Activated CD8-positive, alpha-beta T cell treated with anti-CD3 and anti-CD28 coated beads for 36 hours (primary cell): ENCODE measurements around the gene FOXB1. TPM values are rescaled to one million over a fixed set of nuclear protein-coding genes. Genes with fewer than 3 reads are reported as not detected.

Experiments used
- ATAC-seq: fragments of 200-7000 bp; cut with Tn5 transposase; one replicate; pipeline ENCODE4 v1.10.0; 2021; ENCODE audit warnings: mild to moderate bottlenecking, moderate library complexity
- CTCF ChIA-PET: fragments of 350-600 bp; sonication (Branson Sonifier 250); formaldehyde crosslinking; loops from one replicate; lab custom pipeline; 2021; ENCODE audit warnings: antibody characterized with exemption; lab: Charles Lee
- POLR2A ChIA-PET: fragments of 350-600 bp; sonication (Branson Sonifier 250); formaldehyde crosslinking; loops from one replicate; lab custom pipeline; 2021; ENCODE audit warnings: antibody characterized with exemption; lab: Charles Lee
- DNase-seq: peaks from one replicate; pipeline ENCODE4 v3.0.0-alpha.2; 2020
- H3K27ac Mint-ChIP-seq: one replicate; pipeline ENCODE4 v1.8.0; 2021; ENCODE audit warnings: mild to moderate bottlenecking, mixed read lengths
- H3K27me3 Mint-ChIP-seq: one replicate; pipeline ENCODE4 v1.8.0; 2021; ENCODE audit warnings: mixed read lengths
- H3K36me3 Mint-ChIP-seq: one replicate; pipeline ENCODE4 v1.8.0; 2021; ENCODE audit warnings: low read depth, mixed read lengths
- H3K4me1 Mint-ChIP-seq: one replicate; pipeline ENCODE4 v1.8.0; 2021; ENCODE audit warnings: low read depth, mixed read lengths
- H3K4me3 Mint-ChIP-seq: one replicate; pipeline ENCODE4 v1.8.0; 2021; ENCODE audit warnings: mild to moderate bottlenecking, moderate library complexity, mixed read lengths
- H3K9me3 Mint-ChIP-seq: one replicate; pipeline ENCODE4 v1.8.0; 2021; ENCODE audit warnings: mixed read lengths
- intact Hi-C: fragments of 100-400 bp; cut with micrococcal nuclease; formaldehyde crosslinking; loops from one replicate; pipeline ENCODE4 v1.10.0; 2022
- total RNA-seq, 2 experiments: library from RNA; stranded (reverse); gene quantifications; one replicate each; pipeline ENCODE4 v1.2.3, GENCODE V29; 2021
- TF ChIP-seq, protein P1 (sequence below): fragments of 200-600 bp; IDR thresholded peaks from one replicate; pipeline ENCODE4 v1.8.0; 2022; ENCODE audit warnings: antibody characterized with exemption, mild to moderate bottlenecking

FOXB1 gene
- total RNA-seq, 2 experiments from 2014 or later: 0.13 to 0.36 TPM

GRCh38 chr15:59994888-59995557, 9.1 kb upstream of the FOXB1 start:
- ChIA-PET POLR2A (interaction anchor here (0.7 to 1.1 kb wide), 2 partner anchors 9 to 25 kb away, joined by 3 read pairs; partner anchors contain the start of gene FOXB1), CTCF (interaction anchor here (0.6 to 3.6 kb wide), 9 partner anchors 9 to 270 kb away, joined by 3 to 22 read pairs (median 4); partner anchors contain the start of gene FOXB1)
- Mint-ChIP-seq H3K4me1 (peaks cover 38% of the 10 kb centered on the region), H3K4me3 (peak overlapping the region; percentile 46), H3K36me3 (no peaks in the 10 kb centered on the region), H3K27ac (no peak overlapping the region), H3K27me3 (peaks cover 77% of the 10 kb centered on the region), H3K9me3 (no peaks in the 10 kb centered on the region)
- ATAC-seq (no peak), DNase-seq (peak; percentile 28)
- TF ChIP-seq, protein P1, sequence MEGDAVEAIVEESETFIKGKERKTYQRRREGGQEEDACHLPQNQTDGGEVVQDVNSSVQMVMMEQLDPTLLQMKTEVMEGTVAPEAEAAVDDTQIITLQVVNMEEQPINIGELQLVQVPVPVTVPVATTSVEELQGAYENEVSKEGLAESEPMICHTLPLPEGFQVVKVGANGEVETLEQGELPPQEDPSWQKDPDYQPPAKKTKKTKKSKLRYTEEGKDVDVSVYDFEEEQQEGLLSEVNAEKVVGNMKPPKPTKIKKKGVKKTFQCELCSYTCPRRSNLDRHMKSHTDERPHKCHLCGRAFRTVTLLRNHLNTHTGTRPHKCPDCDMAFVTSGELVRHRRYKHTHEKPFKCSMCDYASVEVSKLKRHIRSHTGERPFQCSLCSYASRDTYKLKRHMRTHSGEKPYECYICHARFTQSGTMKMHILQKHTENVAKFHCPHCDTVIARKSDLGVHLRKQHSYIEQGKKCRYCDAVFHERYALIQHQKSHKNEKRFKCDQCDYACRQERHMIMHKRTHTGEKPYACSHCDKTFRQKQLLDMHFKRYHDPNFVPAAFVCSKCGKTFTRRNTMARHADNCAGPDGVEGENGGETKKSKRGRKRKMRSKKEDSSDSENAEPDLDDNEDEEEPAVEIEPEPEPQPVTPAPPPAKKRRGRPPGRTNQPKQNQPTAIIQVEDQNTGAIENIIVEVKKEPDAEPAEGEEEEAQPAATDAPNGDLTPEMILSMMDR: no peak
- intact Hi-C loops: no loop called here

- Mint-ChIP-seq H3K27me3 (peaks cover 81% of the 10 kb centered on the region), H3K36me3 (no peaks in the 10 kb centered on the region), H3K4me3 (peak overlapping the region; percentile 12), H3K27ac (no peak overlapping the region), H3K4me1 (peaks cover 41% of the 10 kb centered on the region), H3K9me3 (no peaks in the 10 kb centered on the region)
- POLR2A ChIA-PET: interaction anchor here (1.1 kb wide), 1 partner anchor 9 kb away, joined by 3 read pairs; the partner anchor contains the start of gene FOXB1
- CTCF ChIA-PET: interaction anchor here (1.2 to 3.7 kb wide), 6 partner anchors 8 to 78 kb away, joined by 3 to 22 read pairs (median 10); partner anchors contain the start of gene FOXB1
- intact Hi-C loops: no loop called here
- ATAC-seq: no peak
- TF ChIP-seq, protein P1: no peak
- no peak for DNase-seq
Observed at GRCh38 chr15:59995568-59996297, 8.4 kb upstream of the FOXB1 start.

DNA sequence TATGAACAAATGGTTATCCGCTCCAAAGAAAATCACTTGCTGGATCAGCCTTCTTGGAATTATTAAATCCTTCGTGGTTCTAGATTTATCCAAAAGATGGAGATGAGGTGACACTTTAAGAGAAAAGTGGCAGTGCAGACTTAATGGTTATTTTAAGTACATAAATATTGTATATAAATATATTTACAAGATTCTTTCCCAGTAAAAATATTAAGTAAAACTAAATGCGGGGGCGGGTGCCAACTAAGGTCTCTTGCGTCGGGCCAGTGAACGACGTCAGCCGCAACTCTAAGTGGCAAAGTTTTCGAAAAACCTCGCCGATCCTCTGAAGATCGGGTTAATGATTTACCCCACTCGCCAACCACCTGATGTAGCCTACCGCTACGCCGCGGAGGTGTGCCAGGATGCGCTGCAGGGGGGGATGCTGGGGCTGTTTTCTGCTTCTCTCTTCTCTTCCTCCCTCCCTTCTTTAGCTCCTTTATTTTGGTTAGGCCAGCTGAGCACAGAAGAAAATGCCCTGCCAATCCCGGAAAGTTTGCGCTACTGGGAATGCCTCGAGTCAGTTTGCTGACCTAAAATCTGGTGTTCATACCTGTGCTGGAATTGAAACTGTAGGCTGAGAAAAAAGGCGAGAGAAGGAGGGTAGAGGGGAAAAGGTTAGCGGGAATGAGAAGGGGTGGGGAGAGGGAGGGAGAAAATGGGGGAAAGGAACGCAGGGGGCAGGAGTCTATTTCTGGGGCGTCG, 7.6 kb upstream of the FOXB1 start:
- peaks cover 41% of the 10 kb centered on the region for H3K4me1 Mint-ChIP-seq
- peaks cover 88% of the 10 kb centered on the region for H3K27me3 Mint-ChIP-seq
- H3K4me3 Mint-ChIP-seq: peak overlapping the region; percentile 77
- H3K27ac Mint-ChIP-seq: no peak overlapping the region
- ATAC-seq (no peak), DNase-seq (peak; percentile 45)
- intact Hi-C loops: no loop called here
- POLR2A ChIA-PET: no interaction called here
- no peaks in the 10 kb centered on the region for H3K9me3 Mint-ChIP-seq
- H3K36me3 Mint-ChIP-seq: no peaks in the 10 kb centered on the region
- CTCF ChIA-PET: interaction anchor here (1.3 to 3.7 kb wide), 5 partner anchors 12 to 330 kb away, joined by 3 to 21 read pairs (median 3); no protein-coding TSS in a partner anchor
- TF ChIP-seq, protein P1: no peak

DNA sequence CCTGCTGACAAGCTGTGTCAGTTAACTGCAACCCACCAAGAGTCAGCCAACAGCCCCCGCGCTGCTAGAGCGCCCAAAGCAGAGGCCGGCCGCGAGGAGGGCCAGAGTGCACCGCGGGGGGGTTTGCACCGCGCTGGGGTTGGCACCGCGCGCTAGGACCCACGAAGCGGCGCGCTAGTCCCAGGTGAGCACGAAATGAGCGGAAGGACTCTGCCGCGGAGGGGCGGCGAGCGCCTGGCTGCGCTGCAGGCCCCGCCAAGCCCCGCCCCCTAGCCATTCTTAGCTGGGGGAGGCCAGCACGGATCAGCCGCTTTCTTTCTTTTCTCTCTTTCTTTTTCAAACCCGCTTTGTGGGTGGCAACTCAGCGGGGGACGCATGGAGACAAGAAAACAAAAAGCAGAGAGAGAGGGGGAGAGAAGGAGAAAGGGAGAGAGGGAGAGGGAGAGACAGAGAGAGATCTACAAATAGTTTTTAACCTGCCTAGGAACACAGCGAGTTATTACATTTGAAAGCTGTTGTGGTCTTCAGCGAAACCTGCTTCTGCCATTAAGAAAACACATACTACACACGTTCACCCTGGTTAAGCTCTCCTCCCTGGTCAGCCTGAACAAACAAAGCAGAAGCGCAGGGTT, 6.9 kb upstream of the FOXB1 start:
- H3K4me3 Mint-ChIP-seq: peak overlapping the region; percentile 77
- peaks cover 42% of the 10 kb centered on the region for H3K4me1 Mint-ChIP-seq
- H3K9me3 Mint-ChIP-seq: peaks cover 2% of the 10 kb centered on the region
- TF ChIP-seq, protein P1: no peak
- H3K27ac Mint-ChIP-seq: peak overlapping the region; percentile 76
- DNase-seq (peak; percentile 86), ATAC-seq (peak; percentile 90)
- POLR2A ChIA-PET: interaction anchor here (0.6 to 1.5 kb wide), 3 partner anchors 18 to 199 kb away, joined by 3 read pairs; no protein-coding TSS in a partner anchor
- CTCF ChIA-PET: interaction anchor here (0.7 to 3.7 kb wide), 13 partner anchors 12 to 330 kb away, joined by 3 to 21 read pairs (median 3); no protein-coding TSS in a partner anchor
- peaks cover 92% of the 10 kb centered on the region for H3K27me3 Mint-ChIP-seq
- intact Hi-C loops: no loop called here
- no peaks in the 10 kb centered on the region for H3K36me3 Mint-ChIP-seq
